CD4-positive, alpha-beta T cell treated with Interleukin-4 for 1 hour (primary cell): Measurements from ENCODE around the gene OSCP1.

Experiments
- DNase-seq, 2 donors: peaks; one replicate each; pipeline ENCODE4 v3.0.0-alpha.2; 2020 to 2022

The OSCP1 gene

DNA sequence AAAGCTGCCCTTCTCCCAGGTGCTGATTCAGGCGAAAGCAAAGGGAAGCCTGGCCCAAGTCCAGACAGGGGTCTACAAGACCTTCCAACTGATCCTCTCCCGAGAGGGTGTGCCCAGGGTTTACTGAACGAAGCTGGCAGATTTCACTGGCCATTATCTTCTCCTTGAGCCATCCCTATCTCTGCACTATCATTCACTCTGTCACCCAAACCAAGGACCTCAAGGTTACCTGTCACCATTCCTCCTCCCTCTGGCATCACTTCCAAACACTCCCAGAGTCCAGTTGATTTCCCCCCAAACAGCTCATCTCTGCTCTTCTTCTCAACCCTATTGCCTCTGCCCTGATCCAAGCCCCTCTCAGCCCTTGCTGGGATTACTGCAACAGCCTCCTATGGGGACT, 69.5 kb downstream of the OSCP1 start:
- no peak for DNase-seq

DNA sequence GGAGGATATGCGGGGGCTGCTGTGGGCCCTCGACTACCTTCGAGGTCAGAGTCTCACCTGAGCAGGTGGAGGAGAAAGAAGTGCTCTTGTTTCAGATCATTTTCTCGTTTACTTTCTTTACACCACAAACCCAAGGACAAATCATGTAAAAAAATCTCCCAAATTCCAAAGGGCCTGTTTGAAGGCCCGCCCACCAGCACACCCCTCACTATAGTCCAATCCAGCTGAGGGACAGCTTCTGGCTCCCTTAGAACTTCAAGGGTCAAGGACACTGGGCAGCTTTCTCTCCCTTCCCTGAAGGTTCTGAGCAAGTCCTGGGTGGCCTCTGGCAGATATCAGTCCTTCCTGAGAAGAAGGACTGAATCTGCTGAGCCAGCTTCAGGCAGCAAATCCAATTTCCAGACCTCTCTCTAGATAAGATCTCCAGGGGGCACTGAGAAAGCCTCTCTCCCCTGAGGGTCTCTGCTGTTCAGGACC, 70.1 kb downstream of the OSCP1 start:
- DNase-seq = no peak

DNA sequence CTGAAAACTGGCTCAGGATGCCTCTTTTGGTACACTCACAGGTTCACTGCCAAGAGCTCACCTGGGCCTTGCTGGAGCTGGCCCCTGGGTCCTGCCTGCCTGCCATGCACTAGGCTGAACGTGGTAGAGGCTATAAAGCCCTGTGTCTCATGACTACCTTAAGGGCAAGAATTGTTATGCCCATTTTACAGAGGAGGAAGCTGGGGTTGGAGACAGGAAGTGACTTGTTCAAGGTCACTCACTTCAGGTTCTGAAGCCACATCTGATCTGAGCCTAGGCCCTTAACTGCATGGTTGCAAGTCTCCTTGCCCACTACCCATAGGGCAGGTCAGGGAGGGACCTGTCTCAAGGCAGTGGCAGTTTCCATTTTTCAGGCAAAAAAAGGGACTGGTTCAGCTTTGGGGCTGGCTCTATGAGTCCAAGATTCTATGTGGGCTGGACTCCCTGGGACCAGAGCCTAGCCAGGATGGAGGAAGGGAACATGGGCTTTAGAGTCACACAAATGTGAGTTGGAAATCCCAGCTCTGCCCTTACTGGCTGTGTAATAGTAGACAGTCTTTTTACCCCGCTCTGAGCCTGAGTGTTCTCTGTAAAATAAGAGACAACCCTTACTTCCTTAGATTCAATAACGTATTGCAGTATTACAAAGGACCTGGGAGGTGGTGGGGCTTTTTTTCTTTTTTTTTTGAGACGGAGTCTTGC, 72.3 kb downstream of the OSCP1 start:
- peak in 1 of 2 donors; percentile 24 for DNase-seq

DNA sequence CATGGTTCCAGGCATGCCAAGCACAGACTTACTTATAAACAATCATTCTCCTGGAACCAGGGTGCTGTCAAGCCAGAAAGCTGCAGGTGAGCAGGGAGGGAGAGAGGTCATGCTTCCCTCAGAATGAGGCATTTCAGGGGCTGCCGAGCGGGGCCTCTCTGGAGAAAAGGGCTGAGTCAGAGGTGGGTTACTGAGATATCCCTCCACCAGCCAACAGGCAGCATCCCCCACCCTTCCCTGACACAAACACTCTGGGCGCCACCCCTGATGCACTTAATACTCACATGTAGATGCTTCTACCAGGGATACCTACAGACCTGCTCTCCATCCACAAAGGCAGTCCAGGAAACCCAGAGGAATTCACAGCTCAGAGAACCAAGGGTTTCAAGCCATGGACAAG, 77.6 kb downstream of the OSCP1 start:
- DNase-seq = no peak

DNA sequence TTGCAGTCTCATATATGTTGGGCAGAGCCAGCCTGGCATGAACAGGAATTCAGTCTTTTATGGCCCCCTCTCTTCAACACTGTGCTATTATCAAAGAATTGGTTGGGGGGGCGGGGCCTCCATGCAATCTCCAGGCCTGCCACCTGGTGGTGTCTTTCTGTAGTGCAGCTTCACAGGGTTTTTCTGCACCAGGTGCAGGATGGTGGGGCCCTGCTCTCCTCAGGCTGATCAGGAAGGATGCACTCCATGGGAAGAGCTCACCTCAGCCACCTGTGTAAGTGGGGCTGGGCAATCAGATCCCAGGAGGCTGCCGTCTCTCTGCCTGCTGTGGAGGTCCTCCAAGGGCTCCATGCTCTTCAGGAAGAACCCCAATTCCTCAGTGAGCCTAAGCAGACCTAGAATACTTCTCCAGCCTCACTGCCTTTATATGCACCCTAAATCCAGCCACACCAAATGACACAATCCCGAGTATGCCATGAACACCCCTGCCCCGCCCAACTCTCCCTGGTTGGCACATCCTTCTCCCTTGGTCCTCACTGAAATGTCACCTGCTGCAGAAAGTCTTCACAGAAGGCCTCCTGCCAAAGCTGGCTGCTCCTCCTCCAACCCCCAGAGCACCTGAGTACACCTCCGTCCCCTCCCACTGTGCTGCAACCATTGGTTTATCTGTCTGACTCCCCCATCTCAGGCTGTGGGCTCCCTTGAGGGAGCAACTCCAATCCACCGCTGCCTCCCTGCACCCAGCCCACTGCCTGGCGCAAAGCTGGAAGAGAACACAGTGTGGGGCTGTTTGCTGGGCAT, 81.0 kb downstream of the OSCP1 start:
- DNase-seq = peak; percentile 79 to 85
